ENCODE measurements around the gene FGR.

DNA sequence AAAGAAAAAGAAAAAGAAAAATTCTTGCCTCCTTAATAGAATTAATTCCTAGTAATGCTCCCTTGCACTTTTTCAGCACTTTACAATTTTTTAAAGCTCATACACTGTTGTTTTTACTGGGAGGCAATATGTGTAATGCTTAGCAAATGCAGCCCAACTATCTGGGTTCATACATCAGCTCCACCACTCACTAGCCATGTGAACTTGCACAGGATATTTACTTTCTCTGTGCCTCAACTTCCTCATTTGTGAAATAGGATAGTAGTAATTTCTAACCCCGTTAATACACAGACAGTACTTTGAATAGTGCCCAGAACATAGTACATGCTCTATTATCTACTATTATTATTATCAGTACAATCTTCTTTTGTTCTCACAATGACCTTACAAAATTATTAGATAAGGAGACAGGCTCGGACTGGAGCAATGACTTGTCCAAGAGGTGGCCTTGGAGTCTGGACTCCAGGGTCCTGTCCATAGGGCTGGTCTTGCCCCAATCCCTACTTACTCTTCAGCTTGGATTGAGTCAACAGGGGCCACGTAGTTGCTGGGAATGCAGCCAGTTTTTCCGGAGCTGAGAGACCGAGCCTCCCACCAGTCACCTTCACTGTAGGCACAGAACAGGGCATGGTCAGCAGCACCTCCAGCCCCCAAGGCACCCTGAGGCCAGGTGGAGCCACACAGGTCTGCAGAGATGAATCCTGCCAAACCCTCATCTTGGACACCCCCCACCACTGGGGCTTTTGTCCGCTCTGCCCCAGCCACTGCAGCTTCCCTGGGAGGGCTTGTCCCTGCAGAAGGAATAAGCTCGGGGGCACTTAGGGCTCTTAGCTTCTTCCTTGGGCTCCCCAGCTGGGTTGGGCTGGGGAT is 13.7 kb downstream of the FGR start:
- TF ChIP-seq, protein P1, sequence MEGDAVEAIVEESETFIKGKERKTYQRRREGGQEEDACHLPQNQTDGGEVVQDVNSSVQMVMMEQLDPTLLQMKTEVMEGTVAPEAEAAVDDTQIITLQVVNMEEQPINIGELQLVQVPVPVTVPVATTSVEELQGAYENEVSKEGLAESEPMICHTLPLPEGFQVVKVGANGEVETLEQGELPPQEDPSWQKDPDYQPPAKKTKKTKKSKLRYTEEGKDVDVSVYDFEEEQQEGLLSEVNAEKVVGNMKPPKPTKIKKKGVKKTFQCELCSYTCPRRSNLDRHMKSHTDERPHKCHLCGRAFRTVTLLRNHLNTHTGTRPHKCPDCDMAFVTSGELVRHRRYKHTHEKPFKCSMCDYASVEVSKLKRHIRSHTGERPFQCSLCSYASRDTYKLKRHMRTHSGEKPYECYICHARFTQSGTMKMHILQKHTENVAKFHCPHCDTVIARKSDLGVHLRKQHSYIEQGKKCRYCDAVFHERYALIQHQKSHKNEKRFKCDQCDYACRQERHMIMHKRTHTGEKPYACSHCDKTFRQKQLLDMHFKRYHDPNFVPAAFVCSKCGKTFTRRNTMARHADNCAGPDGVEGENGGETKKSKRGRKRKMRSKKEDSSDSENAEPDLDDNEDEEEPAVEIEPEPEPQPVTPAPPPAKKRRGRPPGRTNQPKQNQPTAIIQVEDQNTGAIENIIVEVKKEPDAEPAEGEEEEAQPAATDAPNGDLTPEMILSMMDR (IDR thresholded peaks at IDR 0.05) = no peak
- TF ChIP-seq POLR2AphosphoS5 (IDR thresholded peaks at IDR 0.05) (no peak), POLR2A (IDR thresholded peaks at IDR 0.05) (no peak)
